Measurements from ENCODE around the gene BTRC.

- no peak for TF ChIP-seq CTCF (IDR thresholded peaks at IDR 0.05)
- TF ChIP-seq POLR2A (IDR thresholded peaks at IDR 0.05): no peak
Measured at GRCh38 chr10:101466016-101466912, 112.3 kb downstream of the BTRC start.

Measured in lower leg skin (tissue), 3 donors.